Glomerular endothelial cell (primary cell): ENCODE results near the gene TMEM45A. TPM values are rescaled to one million over a fixed set of nuclear protein-coding genes. Genes with fewer than 3 reads are reported as not detected.
"Not testable (repeated sequence)": the region's sequence is repeated elsewhere in the genome, so short reads cannot be mapped to it uniquely, and the experiment has no call there.

Experiments
- DNase-seq: peaks from one replicate; pipeline ENCODE4 v3.0.0-alpha.2; 2011; ENCODE audit warnings: low read depth, low spot score; ENCODE audit errors: extremely low read depth
- total RNA-seq: library from RNA; depleted of rRNA; stranded (reverse); fragments of >200 nt; gene quantifications from 2 replicates; pipeline ENCODE4 v1.2.3, GENCODE V29; 2015

Gene TMEM45A, protein sequence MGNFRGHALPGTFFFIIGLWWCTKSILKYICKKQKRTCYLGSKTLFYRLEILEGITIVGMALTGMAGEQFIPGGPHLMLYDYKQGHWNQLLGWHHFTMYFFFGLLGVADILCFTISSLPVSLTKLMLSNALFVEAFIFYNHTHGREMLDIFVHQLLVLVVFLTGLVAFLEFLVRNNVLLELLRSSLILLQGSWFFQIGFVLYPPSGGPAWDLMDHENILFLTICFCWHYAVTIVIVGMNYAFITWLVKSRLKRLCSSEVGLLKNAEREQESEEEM
- 4.2 and 16.1 TPM in 2 replicates for total RNA-seq

DNA sequence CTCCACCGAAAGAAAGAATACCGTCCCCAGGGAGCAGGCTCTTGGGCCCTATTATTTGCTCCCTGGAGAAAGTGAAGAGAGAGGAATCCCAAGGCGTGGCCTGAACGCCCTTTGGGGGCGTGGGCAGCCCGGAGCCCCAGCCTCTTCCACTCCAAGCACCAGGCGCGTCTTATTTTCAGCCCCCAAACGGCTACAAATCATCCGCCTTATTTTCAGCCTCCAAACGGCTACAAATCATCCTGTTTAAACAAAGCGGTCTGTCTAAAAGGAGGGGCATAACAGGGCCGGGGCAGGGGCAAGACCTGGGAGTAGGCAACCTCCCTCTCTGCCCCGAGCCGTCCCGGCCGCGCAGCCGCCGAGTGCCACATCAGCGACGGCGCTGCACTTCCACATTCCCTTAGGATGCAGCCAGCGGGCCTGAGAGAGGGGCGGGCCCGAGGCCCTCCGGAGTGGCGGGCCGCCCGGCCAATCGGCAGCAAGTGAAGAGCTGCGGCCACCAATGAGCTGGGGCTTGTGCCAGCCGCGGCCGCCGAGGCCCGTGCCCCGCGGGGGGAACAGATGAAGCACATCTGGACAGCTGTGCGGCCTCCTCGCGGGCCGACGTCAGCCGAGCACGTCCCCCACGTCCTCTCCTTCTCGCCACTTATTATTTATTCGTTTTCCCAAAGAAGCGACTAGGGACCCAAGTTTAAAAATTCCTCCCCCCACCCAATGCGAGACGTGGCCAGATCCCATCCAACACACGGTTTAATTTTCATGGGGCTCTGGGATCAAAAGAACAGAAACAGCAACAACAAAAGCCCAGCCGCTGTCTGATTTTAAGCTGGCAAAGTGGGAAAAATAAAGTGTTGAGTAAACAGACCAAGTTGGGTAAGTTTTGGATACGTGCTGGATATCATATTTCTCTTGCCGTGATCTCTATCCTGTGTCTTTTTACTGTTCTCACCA lies at the start of gene TMEM45A:
Gene TMEM45A (plus strand): TSS at position 561 of the 948 bp plus-strand sequence. CDS start 62,593 bp downstream, outside the sequence.
- DNase-seq: peak; percentile 51

DNA sequence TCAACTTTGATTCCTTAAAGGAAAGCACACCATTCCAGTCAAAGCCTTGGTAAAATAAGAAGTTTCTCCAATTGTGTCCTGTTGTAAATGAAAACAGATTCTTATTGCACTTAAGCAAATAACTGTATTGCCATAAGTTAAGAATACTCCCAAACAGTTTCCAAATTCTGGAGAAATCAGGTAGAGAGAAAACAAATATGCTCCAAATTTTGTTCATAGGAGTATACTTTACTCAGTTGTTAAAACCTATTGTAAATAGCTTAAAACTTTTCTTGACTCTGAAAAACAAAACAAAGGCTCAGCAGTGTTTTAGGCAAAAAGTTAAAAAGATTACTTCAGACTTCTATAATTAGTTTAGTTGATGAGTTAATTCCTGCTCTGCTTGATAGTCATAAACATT lies 48.7 kb upstream of the TMEM45A start:
- no peak for DNase-seq

DNA sequence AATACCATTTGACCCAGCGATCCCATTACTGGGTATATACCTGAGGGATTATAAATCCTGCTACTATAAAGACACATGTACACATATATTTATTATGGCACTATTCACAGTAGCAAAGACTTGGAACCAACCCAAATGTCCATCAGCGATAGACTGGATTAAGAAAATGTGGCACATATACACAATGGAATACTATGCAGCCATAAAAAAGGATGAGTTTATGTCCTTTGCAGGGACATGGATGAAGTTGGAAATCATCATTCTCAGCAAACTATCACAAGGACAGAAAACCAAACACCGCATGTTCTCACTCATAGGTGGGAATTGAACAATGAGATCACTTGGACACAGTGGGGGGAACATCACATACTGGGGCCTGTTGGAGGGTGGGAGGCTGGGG lies 45.4 kb upstream of the TMEM45A start:
- DNase-seq: not testable (repeated sequence)

DNA sequence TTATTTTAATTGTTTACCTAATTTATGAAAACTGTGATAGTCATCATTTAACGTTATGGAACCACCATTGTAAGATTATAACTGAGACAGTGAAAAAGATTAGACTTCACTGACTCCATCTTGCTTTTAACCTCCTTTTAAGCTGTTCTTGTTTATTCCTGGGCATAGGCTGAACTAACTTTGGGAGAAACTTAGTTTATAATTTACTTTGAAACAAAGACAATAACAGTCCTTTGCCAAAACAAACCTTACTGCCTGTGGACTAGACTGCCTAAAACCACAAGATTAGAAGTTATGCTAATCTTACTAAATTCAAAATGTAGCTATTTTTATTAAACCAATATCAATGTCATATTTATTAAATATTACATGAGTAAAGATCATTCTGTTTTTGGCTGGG lies 44.3 kb upstream of the TMEM45A start:
- DNase-seq: no peak

DNA sequence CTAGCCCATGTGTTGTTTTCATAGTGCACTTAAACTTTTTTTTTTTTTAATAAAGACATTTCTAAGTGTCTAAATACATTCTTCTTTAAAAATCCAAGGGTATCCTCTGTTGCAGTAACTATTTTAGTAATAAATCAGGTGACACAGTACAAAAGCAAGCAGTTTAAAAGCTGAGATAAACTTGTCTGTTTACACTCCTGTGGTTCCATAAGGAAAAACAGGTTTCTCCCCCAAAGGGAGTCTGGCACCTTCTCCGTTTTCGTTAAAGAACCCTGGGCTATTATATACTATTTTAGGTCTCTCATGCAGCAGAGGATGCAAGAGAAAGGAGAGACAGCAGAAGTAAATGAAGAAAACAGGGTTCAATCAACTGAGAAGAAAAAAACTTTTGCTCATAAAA lies 43.2 kb upstream of the TMEM45A start:
- no peak for DNase-seq

DNA sequence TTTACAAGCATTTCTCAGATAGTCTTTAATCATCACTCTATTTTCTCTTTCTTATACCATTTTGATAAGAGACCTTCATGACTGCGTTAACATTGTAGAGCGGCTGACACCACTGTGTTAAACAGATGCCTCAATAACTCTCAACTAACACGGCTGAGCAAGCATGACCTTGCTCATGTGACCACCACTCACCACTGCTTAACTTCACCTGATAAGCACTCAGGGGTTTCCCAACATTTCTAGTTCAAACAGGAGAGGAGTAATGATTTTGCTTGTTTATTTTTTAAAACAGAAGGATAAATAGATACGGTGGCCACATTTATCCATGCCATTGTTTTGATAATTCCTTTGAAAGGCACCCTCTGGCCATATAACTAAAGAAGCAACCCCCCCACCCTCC lies 37.7 kb upstream of the TMEM45A start:
- no peak for DNase-seq

DNA sequence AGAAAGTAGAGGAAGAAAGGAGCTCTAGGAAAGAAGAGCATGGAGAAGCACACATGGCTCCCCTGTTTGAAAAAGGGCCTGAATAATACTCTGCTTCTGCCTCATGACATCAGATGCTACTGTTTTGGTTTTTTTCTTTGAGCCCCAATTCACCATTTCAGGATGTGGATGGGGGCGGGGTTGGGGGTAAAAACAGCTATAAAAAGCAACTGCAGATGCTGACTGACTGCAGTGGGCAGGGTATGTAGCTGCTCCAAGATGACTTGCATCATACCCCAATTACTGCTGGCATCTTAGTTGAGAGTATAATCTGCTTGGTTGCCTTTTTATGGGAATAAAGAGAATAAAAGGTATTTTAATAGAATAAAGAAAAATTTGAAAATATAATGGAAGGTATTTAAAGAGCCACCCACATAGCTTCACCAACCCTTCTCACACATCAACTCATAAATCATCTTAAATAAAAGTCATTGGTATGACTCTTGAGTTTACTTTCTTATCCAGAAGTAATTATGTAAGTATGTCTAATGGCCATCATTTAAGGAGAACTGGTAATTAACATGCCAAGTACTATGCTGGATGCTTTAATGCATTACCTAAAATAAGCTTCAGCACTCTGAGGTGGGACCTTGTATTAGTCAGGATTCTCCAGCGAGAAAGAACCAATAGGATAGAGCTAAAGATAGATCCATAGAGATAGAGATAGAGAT lies 36.4 kb upstream of the TMEM45A start:
- DNase-seq: no peak

DNA sequence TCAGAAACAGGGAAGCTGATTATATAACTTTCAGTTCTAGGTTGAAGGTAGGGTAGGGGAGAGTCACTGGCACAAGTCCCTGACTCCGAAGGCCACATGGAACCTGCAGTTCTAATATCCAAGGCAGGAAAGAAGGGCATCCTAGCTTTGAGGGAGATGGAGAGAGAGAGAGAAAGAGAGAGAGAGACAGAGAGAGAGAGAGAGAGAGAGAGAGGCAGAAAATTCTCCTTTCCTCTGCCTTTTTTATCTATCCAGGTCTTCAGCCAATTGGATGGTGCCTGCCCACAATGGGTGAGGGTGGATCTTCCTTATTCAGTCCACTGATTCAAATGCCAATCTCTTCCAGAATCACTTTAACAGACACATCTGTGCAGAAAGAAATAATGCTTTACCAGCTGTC lies 35.7 kb upstream of the TMEM45A start:
- DNase-seq: no peak

DNA sequence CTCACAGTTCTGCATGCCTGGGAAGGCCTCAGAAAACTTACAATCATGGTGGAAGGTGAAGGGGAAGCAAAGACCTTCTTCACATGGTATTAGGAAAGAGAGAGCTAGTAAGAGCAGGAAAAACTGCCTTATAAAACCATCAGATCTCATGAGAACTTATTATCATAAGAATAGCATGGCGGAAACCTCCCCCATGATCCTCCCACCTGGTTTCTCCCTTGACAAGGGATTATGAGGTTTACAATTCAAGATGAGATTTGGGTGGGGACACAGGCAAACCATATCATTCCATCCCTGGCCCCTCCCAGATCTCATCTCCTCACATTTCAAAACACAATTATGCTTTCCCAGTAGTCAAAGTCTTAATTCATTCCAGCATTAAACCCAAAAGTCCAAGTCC lies 34.6 kb upstream of the TMEM45A start:
- no peak for DNase-seq

DNA sequence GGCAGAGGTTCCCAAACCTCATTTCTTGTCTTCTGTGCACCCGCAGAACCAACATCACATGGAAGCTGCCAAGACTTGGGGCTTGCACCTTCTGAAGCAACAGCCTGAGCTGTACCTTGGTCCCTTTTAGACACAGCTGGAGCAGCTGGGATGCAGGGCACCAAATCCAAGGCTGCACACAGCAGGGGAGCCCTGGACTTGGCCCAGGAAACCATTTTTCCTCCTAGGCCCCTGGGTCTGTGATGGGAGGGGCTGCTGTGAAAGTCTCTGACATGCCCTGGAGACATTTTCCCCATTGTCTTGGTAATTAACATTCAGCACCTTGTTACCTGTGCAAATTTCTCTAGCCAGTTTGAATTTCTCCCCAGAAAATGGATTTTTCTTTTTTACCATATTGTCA lies 33.6 kb upstream of the TMEM45A start:
- DNase-seq: no peak

DNA sequence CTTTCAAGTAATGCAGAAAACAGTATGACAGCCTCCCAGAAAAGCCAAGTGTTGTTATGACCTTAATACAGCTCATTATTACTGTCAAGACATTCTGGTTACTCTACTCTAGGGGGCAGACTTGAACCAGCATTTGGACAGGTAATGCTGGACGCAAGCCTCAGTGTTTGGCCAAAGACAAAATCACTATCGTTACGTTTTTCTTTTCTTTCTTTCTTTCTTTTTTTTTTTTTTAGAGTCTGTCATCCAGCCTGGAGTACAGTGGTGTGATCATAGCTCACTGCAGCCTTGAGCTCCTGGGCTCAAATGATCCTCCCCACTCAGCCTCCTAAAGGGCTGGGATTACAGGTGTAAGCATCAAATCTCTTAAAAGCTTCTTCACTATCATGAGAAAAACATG lies 29.4 kb upstream of the TMEM45A start:
- DNase-seq: peak; percentile 20

DNA sequence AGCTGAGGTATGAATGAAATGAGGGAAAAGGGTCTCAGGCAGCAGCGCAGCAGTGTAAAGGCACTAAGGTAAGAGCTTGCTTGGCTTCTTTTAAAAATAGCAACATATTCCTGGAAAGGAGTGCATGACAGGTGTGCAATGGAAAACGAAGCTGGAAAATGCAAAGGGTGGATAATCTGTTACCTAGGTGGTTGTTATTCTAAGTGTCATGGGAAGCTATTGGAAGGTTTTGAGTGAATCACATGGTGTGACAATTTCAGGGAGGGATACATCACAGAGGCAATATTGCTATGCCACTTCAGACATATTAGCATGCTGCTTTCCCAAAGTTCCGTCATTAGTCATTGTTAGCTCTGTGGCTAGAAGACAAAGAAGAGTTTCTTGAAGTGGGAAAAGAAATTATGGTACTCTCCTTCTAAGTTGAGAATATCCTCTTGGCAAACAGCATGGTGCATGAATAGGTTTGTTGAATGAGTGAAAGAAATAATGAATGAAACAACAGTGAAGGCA lies 28.7 kb upstream of the TMEM45A start:
- DNase-seq: no peak

DNA sequence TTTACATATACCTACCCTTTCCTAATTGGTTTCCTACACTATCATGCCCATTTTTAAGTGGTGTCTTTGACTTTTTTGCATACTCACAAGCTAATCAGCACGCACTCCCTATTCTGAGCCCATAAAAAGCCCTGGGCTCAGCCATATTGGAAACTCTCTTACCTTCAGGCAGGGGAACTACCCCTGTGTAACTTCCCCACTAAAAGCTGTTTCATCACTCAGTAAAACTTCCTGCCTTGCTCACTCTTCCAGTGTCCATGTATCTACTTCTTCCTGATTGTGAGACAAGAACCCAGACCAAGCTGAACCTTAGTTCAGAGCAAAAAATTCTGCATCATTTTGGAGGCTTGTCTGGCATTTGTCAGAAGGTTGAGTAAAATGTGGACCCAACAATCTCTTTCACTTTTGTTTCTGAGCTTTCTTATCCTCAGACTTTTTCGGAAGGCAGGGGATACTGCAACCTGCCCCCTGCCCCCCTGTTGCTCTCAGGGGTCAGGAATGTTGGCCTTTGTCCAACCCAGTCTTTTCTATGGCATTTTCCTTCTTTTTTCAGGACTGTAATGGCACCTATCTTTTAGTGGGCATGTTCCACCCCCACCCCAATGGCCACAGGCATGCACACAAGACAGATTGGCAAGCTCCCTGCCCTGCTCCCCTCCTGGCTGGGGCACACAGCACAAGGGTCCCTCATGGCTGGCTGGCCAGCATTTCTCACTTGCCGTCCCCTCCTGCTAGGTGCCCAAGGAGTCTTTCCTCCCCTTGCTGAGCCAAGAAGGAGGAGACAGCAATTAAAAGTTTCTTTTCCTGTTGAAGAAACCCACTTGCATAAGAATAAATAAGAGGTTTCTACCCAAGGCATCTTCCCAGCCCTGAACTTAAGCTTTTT lies 26.3 kb upstream of the TMEM45A start:
- DNase-seq: no peak

DNA sequence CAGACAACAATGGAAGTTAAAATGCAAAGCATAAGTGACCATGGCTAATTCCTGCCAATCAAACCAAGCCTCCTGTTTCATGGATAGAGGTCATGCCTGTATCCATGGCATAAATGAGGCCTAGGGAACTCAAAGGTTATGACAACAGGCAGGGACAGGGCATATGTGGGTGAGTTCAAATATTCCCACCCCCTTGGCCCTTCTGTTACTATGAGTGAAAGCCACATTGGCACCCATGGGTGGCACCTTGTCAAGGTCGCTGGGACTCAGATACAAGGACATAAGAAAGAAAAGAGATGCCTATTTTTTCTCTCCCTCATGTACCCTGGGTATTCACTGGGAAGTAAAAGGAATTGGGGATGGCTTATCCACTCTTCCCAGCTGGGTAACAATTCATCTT lies 25.3 kb upstream of the TMEM45A start:
- DNase-seq: no peak

DNA sequence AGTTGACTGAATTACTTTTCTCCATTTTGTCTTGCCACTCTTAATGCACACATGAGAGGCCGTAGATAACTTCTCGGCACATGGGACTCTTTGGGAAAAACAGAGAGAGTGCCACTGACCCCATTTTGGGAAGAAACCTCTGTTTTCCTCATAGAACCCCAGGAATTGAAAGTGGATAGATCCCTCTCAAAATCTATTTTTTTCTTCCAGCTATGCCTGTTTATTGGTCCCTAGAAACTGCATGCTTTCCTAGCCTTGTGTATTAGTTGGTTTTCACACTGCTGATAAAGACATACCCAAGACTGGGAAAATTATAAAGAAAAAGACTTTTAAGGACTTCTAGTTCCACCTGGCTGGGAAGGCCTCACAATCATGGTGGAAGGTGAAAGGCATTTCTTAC lies 23.7 kb upstream of the TMEM45A start:
- no peak for DNase-seq

DNA sequence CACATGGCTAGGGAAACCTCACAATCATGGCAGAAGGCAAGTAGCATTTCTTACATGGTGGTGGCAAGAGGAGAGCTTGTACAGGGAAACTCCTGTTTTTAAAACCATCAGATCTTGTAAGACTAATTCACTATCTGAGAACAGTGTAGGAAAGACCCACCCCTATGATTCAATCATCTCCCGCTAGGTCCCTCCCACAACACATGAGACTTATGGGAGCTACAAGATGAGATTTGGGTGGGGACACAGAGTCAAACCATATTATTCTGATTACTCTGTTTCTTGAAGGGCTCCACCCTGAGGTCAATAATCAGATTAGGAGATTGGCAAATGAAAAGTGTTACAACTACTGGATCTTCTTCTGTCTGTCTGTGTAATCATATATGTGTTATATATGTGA lies 21.5 kb upstream of the TMEM45A start:
- DNase-seq: no peak

DNA sequence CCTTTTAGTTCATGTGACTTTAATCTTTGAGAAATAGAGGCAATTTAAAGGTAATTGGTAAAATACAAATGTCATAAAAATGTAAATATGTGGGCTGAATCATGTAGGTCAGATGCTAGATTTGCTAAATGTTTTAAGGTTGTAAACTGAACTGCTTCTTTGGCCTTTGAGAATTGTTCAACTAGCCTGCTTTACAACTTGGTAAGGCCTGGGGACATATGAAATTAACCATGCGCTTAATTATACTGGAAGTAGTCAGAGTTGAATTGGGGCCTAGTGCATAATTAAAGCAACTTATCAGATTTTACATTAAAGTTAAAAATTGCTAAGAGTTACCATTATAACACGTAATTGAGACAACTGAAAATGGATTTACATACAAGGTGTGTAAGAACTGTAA lies 21.0 kb upstream of the TMEM45A start:
- no peak for DNase-seq

DNA sequence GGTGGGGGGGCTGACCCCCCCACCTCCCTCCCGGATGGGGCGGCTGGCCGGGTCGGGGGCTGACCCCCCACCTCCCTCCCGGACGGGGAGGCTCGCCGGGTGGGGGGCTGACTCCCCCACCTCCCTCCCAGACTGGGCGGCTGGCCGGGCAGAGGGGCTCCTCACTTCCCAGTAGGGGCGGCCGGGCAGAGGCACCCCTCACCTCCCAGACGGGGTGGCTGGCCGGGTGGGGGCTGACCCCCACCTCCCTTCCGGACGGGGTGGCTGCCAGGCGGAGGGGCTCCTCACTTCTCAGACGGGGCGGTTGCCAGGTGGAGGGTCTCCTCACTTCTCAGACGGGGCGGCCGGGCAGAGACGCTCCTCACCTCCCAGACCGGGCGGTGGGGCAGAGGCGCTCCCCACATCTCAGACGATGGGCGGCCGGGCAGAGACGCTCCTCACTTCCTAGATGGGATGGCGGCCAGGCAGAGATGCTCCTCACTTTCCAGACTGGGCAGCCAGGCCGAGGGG lies 14.5 kb upstream of the TMEM45A start:
- DNase-seq: not testable (repeated sequence)

DNA sequence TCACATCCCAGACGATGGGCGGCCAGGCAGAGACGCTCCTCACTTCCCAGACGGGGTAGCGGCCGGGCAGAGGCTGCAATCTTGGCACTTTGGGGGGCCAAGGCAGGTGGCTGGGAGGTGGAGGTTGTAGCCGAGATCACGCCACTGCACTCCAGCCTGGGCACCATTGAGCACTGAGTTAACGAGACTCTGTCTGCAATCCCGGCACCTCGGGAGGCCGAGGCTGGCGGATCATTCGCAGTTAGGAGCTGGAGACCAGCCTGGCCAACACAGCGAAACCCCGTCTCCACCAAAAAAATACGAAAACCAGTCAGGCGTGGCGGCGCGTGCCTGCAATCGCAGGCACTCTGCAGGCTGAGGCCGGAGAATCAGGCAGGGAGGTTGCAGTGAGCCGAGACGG lies 13.9 kb upstream of the TMEM45A start:
- not testable (repeated sequence) for DNase-seq

DNA sequence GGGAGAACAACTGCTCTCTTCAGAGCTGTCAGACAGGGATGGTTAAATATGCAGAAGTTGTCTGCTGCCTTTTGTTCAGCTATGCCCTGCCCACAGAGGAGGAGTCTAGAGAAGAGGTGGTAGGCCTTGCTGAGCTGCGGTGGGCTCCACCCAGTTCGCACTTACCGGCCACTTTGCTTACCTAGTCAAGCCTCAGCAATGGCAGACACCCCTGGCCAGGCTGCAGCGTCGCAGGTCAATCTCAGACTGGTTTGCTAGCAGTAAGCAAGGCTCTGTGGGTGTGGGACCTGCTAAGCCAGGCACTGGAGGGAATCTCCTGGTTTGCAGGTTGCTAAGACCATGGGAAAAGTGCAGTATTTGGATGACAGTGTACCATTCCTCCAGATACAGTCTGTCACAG lies 12.3 kb upstream of the TMEM45A start:
- no peak for DNase-seq
